ENCODE results near the gene BCL2. TPM values are rescaled to one million over a fixed set of nuclear protein-coding genes. Genes with fewer than 3 reads are reported as not detected.

The BCL2 gene
- total RNA-seq, 1 donor from 2014 or later = 76.1 TPM

GRCh38 chr18:63106727-63107126 lies 212.8 kb downstream of the BCL2 start:
- intact Hi-C loops (cut with micrococcal nuclease) = loop anchor here (1.0 to 10.0 kb wide), 10 partner anchors 8 to 844 kb away; no protein-coding TSS in a partner anchor
- Mint-ChIP-seq H3K4me1 (ENCODE audit: low read depth) (peaks cover 58% of the 10 kb centered on the region), H3K27ac (peak overlapping the region; percentile 88), H3K36me3 (ENCODE audit: low read depth) (peaks cover 15% of the 10 kb centered on the region), H3K4me3 (ENCODE audit: low read depth) (peak overlapping the region; percentile 60), H3K27me3 (ENCODE audit: low read depth) (peaks cover 5% of the 10 kb centered on the region), H3K9me3 (peaks cover 21% of the 10 kb centered on the region)
- no peak for DNase-seq (ENCODE audit: low spot score)

GRCh38 chr18:63105636-63106316 lies 213.8 kb downstream of the BCL2 start:
- peaks cover 16% of the 10 kb centered on the region for H3K9me3 Mint-ChIP-seq
- peaks cover 10% of the 10 kb centered on the region for H3K36me3 Mint-ChIP-seq (ENCODE audit: low read depth)
- no peak overlapping the region for H3K27ac Mint-ChIP-seq
- H3K4me1 Mint-ChIP-seq (ENCODE audit: low read depth) = peaks cover 61% of the 10 kb centered on the region
- DNase-seq (ENCODE audit: low spot score) = no peak
- intact Hi-C loops (cut with micrococcal nuclease) = loop anchor here (2.0 to 10.0 kb wide), 6 partner anchors 31 to 845 kb away; no protein-coding TSS in a partner anchor
- peaks cover 5% of the 10 kb centered on the region for H3K27me3 Mint-ChIP-seq (ENCODE audit: low read depth)
- H3K4me3 Mint-ChIP-seq (ENCODE audit: low read depth) = no peak overlapping the region

- H3K4me1 Mint-ChIP-seq (ENCODE audit: low read depth) = peaks cover 62% of the 10 kb centered on the region
- intact Hi-C loops (cut with micrococcal nuclease) = loop anchor here (5.0 to 10.0 kb wide), 3 partner anchors 33 to 320 kb away; no protein-coding TSS in a partner anchor
- H3K4me3 Mint-ChIP-seq (ENCODE audit: low read depth) = no peak overlapping the region
- no peak overlapping the region for H3K27ac Mint-ChIP-seq
- H3K9me3 Mint-ChIP-seq = peaks cover 9% of the 10 kb centered on the region
- H3K27me3 Mint-ChIP-seq (ENCODE audit: low read depth) = peaks cover 5% of the 10 kb centered on the region
- no peak for DNase-seq (ENCODE audit: low spot score)
- peaks cover 10% of the 10 kb centered on the region for H3K36me3 Mint-ChIP-seq (ENCODE audit: low read depth)
Measured at GRCh38 chr18:63104868-63105267, 214.7 kb downstream of the BCL2 start.

DNA sequence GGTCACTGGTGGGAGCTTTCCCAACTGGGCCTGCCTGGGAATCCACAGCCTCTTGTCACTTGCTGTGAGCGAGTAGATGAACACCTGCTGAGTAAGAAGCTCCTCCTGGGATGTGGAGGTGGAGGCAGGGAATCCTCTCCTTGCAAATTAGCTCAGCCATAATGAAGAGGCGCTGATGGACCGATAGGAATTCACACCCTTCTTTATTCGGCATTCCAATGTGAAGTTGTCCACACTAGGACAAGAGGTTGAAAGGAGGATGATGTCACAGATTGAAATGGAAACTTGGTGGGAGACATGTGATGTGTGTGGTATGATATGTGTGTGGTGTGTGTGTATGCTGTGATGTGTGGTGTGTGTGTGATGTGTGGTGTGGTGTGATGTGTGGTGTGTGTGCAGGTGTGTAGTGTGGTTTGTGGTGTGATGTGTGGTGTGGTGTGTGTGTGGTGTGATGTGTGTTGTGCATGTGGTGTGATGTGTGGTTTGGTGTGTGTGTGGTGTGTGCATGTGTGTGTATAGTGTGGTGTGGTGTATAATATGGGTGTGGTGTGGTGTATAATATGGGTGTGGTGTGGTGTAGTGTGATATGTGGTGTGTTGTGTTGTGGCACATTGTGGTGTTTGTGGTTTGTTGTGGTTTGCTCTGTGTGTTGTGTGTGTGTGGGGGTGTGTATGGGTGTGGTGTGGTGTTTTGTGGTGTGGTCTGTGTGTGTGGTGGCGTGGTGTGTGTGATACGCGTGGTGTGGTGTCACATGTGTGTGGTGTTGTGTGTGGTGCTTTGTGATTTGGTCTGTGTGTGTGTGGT lies 216.4 kb downstream of the BCL2 start:
- H3K36me3 Mint-ChIP-seq (ENCODE audit: low read depth) = peaks cover 10% of the 10 kb centered on the region
- DNase-seq (ENCODE audit: low spot score) = no peak

DNA sequence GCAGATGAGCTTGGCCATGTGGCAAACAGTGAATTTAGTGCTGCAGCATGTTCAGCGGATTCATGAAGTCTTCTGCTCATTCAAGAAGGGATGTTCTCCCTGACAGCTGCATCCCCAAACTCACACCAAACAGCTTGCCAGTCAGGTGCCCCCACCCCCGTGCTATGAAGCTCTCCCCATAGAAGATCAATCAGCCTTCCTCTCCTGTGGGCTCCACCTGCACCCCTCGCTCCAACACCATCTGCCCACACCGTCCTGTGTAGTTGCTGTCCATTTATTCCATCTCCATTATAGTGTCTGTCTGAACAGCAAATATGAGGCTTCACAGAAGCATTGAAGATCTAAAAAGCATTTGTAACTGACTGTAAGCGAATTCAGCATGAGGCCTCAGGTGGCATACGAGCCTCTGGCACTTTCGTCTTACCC lies 218.9 kb downstream of the BCL2 start:
- DNase-seq (ENCODE audit: low spot score) = no peak
- intact Hi-C loops (cut with micrococcal nuclease) = loop anchor here (10.0 kb wide), 1 partner anchor 316 kb away; no protein-coding TSS in a partner anchor
- no peak overlapping the region for H3K4me3 Mint-ChIP-seq (ENCODE audit: low read depth)

More for the DNA sequence above, 216.4 kb downstream of the BCL2 start:
- intact Hi-C loops (cut with micrococcal nuclease) = loop anchor here (10.0 kb wide), 1 partner anchor 318 kb away; no protein-coding TSS in a partner anchor
- Mint-ChIP-seq H3K27ac (peak overlapping the region; percentile 0), H3K27me3 (ENCODE audit: low read depth) (peaks cover 5% of the 10 kb centered on the region), H3K4me3 (ENCODE audit: low read depth) (no peak overlapping the region), H3K4me1 (ENCODE audit: low read depth) (peaks cover 71% of the 10 kb centered on the region), H3K9me3 (peaks cover 9% of the 10 kb centered on the region)

DNA sequence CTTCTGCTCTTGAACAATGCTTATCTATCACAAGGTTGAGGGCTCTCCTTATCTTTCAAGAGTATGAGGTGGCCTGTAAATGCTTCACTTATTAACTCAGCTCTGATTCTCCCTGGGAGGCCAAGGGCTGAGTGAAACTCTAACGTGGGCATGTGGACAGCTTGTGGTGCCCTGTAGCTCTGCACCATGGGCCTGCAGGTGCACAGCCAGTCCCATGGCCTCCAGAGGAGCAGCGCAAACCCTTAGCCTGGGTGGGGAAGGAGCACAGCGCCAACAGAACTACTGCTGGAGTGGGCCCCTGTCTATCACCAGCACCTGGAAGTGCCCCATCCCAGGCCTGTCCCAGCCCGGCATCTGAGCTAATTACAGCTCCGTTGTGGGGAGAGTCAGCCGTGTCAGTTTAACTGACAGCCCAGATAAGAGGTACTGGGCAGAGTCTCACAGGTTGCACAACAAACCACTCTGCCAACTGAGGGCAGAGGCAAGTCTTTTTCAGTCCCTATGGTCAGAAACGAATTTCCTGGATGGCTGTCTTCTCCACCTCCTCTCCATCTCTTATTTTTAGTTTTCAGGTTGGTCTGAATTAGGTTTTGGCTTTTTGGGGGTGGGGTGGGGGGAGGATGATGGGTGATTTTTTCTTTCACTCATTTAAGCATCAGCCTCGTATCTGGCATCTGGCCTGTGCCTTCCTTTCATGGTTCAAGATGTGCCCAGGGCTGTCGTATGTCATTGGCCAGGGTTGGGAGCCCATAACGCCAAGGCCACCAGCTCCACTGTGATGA lies 219.5 kb downstream of the BCL2 start:
- Mint-ChIP-seq H3K36me3 (ENCODE audit: low read depth) (peaks cover 9% of the 10 kb centered on the region), H3K4me1 (ENCODE audit: low read depth) (peaks cover 55% of the 10 kb centered on the region), H3K27ac (no peak overlapping the region), H3K27me3 (ENCODE audit: low read depth) (peaks cover 21% of the 10 kb centered on the region), H3K9me3 (peaks cover 5% of the 10 kb centered on the region), H3K4me3 (ENCODE audit: low read depth) (no peak overlapping the region)
- intact Hi-C loops (cut with micrococcal nuclease) = loop anchor here (2.0 to 10.0 kb wide), 2 partner anchors 111 to 315 kb away; no protein-coding TSS in a partner anchor
- no peak for DNase-seq (ENCODE audit: low spot score)

More for the DNA sequence above, 218.9 kb downstream of the BCL2 start:
- Mint-ChIP-seq H3K36me3 (ENCODE audit: low read depth) (peaks cover 10% of the 10 kb centered on the region), H3K9me3 (peaks cover 9% of the 10 kb centered on the region), H3K27me3 (ENCODE audit: low read depth) (peaks cover 19% of the 10 kb centered on the region), H3K27ac (no peak overlapping the region), H3K4me1 (ENCODE audit: low read depth) (peaks cover 59% of the 10 kb centered on the region)

- intact Hi-C loops (cut with micrococcal nuclease) = loop anchor here (2.0 kb wide), 1 partner anchor 112 kb away; no protein-coding TSS in a partner anchor
- DNase-seq (ENCODE audit: low spot score) = no peak
- no peak overlapping the region for H3K4me3 Mint-ChIP-seq (ENCODE audit: low read depth)
- H3K27me3 Mint-ChIP-seq (ENCODE audit: low read depth) = peaks cover 25% of the 10 kb centered on the region
- H3K9me3 Mint-ChIP-seq = peaks cover 4% of the 10 kb centered on the region
- peaks cover 4% of the 10 kb centered on the region for H3K36me3 Mint-ChIP-seq (ENCODE audit: low read depth)
- H3K27ac Mint-ChIP-seq = peak overlapping the region; percentile 80
- peaks cover 50% of the 10 kb centered on the region for H3K4me1 Mint-ChIP-seq (ENCODE audit: low read depth)
Measured at GRCh38 chr18:63099091-63099840, 220.3 kb downstream of the BCL2 start.

DNA sequence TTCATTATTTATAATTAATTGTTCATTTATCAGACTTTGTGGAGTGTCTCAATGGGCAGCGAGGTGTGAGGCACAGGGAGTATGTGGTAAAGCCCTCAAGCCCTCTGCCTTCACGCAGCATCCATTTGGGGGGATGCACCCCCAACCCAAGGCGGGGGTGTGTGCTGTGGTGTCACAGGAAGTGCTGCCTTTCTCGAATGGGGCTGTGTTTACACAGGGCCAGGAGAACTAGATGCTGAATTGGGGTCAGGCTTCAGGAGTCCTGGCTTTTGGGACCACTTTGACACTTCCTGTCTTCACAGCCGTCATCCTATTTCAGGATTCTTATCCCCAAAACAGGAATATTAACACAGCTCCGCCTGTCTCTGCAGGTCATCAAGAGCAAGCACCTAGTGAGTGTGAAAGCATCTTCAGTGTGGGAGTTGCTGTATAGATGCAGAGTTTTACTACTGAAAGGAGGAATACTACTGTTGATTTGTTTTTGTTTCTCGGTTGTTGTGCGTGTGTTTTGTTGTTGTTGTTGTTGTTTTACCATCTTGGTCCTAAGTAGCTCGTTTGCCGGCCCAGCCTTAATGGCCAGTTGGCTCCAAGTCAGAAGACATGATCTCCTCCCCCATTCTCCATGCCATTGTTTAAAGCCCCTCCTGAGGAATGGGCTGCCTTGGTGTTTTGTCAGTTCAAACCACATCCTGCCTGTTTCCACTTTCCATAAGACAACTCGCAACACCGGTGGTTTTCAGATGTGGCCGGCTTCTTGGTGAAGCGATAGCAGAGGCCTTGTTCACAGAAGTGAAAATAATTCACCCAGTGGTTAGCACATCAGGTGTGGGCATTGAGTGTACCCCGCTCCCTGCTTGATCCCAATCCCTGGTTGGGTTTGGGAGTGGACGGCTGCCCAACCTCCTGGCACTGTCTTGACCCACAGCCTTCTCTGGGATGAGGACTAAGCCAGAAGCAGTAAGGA lies 221.3 kb downstream of the BCL2 start:
- intact Hi-C loops (cut with micrococcal nuclease) = loop anchor here (1.0 to 2.0 kb wide), 2 partner anchors 9 to 113 kb away; no protein-coding TSS in a partner anchor
- Mint-ChIP-seq H3K4me1 (ENCODE audit: low read depth) (peaks cover 49% of the 10 kb centered on the region), H3K27me3 (ENCODE audit: low read depth) (peaks cover 31% of the 10 kb centered on the region), H3K9me3 (peaks cover 4% of the 10 kb centered on the region), H3K27ac (peak overlapping the region; percentile 80), H3K4me3 (ENCODE audit: low read depth) (peak overlapping the region; percentile 47), H3K36me3 (ENCODE audit: low read depth) (no peaks in the 10 kb centered on the region)
- peak; percentile 65 for DNase-seq (ENCODE audit: low spot score)

- Mint-ChIP-seq H3K27me3 (ENCODE audit: low read depth) (peaks cover 28% of the 10 kb centered on the region), H3K4me3 (ENCODE audit: low read depth) (no peak overlapping the region), H3K9me3 (no peaks in the 10 kb centered on the region), H3K4me1 (ENCODE audit: low read depth) (peaks cover 44% of the 10 kb centered on the region), H3K27ac (no peak overlapping the region), H3K36me3 (ENCODE audit: low read depth) (no peaks in the 10 kb centered on the region)
- intact Hi-C loops (cut with micrococcal nuclease) = no loop called here
- no peak for DNase-seq (ENCODE audit: low spot score)
Measured at GRCh38 chr18:63097178-63097577, 222.4 kb downstream of the BCL2 start.

DNA sequence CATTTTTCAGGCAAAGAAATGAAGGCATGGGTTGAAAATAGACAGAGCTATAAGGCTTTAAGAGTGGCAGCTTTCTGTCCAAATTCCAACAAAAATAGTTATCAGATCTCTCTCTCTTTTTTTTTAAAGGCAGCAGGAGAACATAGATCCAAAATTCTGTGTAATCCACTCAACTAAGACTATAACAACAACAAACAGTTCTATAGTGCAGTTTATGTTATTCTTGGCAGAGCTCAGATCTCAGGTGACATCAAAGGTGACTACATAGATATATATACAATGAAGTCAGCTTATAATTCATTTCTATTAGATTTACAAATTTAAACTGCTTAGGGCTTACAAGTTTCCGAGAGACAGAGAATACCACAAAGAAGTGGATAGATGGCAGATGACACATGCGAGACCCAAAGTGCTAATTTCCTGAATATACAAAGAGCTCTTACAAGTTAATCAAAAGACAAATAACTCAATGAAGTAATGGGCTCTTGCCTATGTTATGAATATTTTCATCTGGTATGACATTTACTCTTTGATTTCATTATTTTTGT lies 223.2 kb downstream of the BCL2 start:
- Mint-ChIP-seq H3K9me3 (no peaks in the 10 kb centered on the region), H3K36me3 (ENCODE audit: low read depth) (no peaks in the 10 kb centered on the region), H3K27me3 (ENCODE audit: low read depth) (peaks cover 26% of the 10 kb centered on the region), H3K4me1 (ENCODE audit: low read depth) (peaks cover 39% of the 10 kb centered on the region), H3K27ac (no peak overlapping the region), H3K4me3 (ENCODE audit: low read depth) (no peak overlapping the region)
- intact Hi-C loops (cut with micrococcal nuclease) = no loop called here
- DNase-seq (ENCODE audit: low spot score) = no peak

- no peak overlapping the region for H3K4me3 Mint-ChIP-seq (ENCODE audit: low read depth)
- H3K27me3 Mint-ChIP-seq (ENCODE audit: low read depth) = peaks cover 26% of the 10 kb centered on the region
- H3K4me1 Mint-ChIP-seq (ENCODE audit: low read depth) = peaks cover 36% of the 10 kb centered on the region
- no peak overlapping the region for H3K27ac Mint-ChIP-seq
- intact Hi-C loops (cut with micrococcal nuclease) = no loop called here
- H3K36me3 Mint-ChIP-seq (ENCODE audit: low read depth) = no peaks in the 10 kb centered on the region
- H3K9me3 Mint-ChIP-seq = no peaks in the 10 kb centered on the region
- no peak for DNase-seq (ENCODE audit: low spot score)
Measured at GRCh38 chr18:63095768-63096167, 223.8 kb downstream of the BCL2 start.
